GM23248 (cell line): ENCODE results near the gene ADGRL3.

Source experiments
- EZH2 ChIP-seq: fragments of 200-600 bp; sonication (generic); IDR thresholded peaks from 2 replicates; pipeline ENCODE4 v1.6.1; 2018; ENCODE audit warnings: antibody characterized with exemption, mild to moderate bottlenecking; ENCODE audit not compliant: insufficient read depth, poor library complexity, severe bottlenecking
- EZH2phosphoT487 ChIP-seq: fragments of 200-600 bp; sonication (generic); IDR thresholded peaks from 2 replicates; pipeline ENCODE4 v1.6.1; 2018; ENCODE audit warnings: antibody characterized with exemption, moderate library complexity, mild to moderate bottlenecking, low read depth; ENCODE audit not compliant: insufficient read depth

- TF ChIP-seq EZH2phosphoT487 (no peak), EZH2 (no peak)
Measured at GRCh38 chr4:61405307-61405706, 205.2 kb downstream of the ADGRL3 start.
